Measurements from ENCODE around the gene SLC16A1. TPM values are rescaled to one million over a fixed set of nuclear protein-coding genes. Genes with fewer than 3 reads are reported as not detected.

Gene SLC16A1
- polyA plus RNA-seq, 1 experiment: 78.7 TPM

DNA sequence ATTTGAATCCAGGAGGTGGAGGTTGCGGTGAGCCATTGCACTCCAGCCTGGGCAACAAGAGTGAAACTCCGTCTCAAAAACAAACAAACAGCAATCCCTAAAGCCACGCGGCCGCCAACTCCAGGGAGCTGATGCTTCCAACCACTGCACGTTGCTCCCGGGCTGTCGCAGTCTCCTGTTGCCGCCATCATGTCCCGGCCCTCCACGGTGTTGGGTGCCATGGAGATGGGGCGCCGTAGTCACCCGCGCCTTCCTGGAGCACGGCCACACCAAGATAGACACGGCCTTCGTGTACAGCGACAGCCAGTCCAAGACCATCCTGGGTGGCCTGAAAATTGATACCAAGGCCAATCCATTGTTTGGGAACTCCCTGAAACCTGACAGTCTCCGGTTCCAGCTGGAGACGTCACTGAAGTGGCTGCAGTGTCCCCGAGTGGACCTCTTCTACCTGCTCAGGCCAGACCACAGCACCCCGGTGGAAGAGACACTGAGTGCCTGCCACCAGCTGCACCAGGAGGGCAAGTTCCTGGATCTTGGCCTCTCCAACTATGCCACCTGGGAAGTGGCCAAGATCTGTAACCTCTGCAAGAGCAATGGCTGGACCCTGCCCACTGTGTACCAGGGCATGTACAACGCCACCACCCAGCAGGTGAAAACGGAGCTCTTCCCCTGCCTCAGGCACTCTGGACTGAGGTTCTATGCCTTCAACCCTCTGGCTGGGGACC lies 32.6 kb downstream of the SLC16A1 start:
- Histone ChIP-seq H3K4me3 (ENCODE audit: low read depth, low read length) (no peak overlapping the region), H3K27me3 (ENCODE audit: control insufficient read depth, insufficient read depth, low read length) (no peaks in the 10 kb centered on the region), H3K27ac (ENCODE audit: low read depth, low read length) (no peak overlapping the region), H3K9me3 (ENCODE audit: control insufficient read depth, insufficient read depth, low read length) (no peaks in the 10 kb centered on the region; the same call in 1 of the 2 replicates)
- no peak for TF ChIP-seq CTCF (IDR thresholded peaks at IDR 0.05; ENCODE audit: low read depth, low read length)
- ChIA-PET CTCF (no interaction called here), POLR2A (no interaction called here)
- no peak for DNase-seq (ENCODE audit: low read depth, low spot score)

GRCh38 chr1:112911506-112912220 lies 44.3 kb downstream of the SLC16A1 start:
- no peak for TF ChIP-seq CTCF (IDR thresholded peaks at IDR 0.05; ENCODE audit: low read depth, low read length)
- no peak for DNase-seq (ENCODE audit: low read depth, low spot score)
- POLR2A ChIA-PET: interaction anchor here (0.7 kb wide), 1 partner anchor 45 kb away, joined by 7 read pairs; the partner anchor contains the start of gene SLC16A1
- CTCF ChIA-PET: no interaction called here
- no peaks in the 10 kb centered on the region for H3K27me3 ChIP-seq (ENCODE audit: control insufficient read depth, insufficient read depth, low read length)
- no peak overlapping the region for H3K4me3 ChIP-seq (ENCODE audit: low read depth, low read length)
- H3K9me3 ChIP-seq (ENCODE audit: control insufficient read depth, insufficient read depth, low read length): no peaks in the 10 kb centered on the region
- H3K27ac ChIP-seq (ENCODE audit: low read depth, low read length): no peak overlapping the region

GRCh38 chr1:112909847-112910246 lies 46.1 kb downstream of the SLC16A1 start:
- H3K27me3 ChIP-seq (ENCODE audit: control insufficient read depth, insufficient read depth, low read length): no peaks in the 10 kb centered on the region

DNA sequence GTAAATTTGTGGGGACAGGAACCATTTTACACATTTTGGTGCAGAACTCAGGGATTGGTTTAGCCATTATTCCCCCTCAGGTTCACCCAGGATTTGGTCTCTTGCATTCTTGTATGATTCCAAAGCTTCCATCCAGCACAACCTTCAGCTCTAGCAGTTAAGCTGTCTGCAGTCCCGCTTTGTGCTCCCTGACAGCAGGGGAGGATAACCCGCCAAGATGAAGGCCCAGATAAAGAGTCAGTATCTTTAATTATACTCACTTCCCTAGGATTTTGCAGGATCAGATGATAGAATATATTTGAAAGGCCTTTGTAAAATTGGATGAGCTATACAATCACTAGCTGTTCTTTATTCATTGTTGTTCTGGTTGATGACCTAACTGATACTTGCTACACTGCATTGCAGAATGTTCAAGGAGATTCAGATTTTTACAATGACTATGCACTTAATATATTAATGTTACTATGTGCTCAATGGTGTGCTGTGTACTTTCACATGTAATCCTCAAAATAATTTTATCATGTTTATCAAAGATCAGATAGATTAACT lies 49.8 kb downstream of the SLC16A1 start:
- H3K27ac ChIP-seq (ENCODE audit: low read depth, low read length): no peak overlapping the region
- CTCF ChIA-PET: interaction anchor here (1.4 to 2.2 kb wide), 2 partner anchors 26 to 167 kb away, joined by 5 to 11 read pairs; partner anchors contain the start of gene LRIG2
- DNase-seq (ENCODE audit: low read depth, low spot score): no peak

More at GRCh38 chr1:112909847-112910246, 46.1 kb downstream of the SLC16A1 start:
- no peak for DNase-seq (ENCODE audit: low read depth, low spot score)
- POLR2A ChIA-PET: no interaction called here
- TF ChIP-seq CTCF (IDR thresholded peaks at IDR 0.05; ENCODE audit: low read depth, low read length): no peak
- Histone ChIP-seq H3K9me3 (ENCODE audit: control insufficient read depth, insufficient read depth, low read length) (no peaks in the 10 kb centered on the region), H3K4me3 (ENCODE audit: low read depth, low read length) (no peak overlapping the region), H3K27ac (ENCODE audit: low read depth, low read length) (no peak overlapping the region)
- CTCF ChIA-PET: no interaction called here

More for the DNA sequence above, 49.8 kb downstream of the SLC16A1 start:
- Histone ChIP-seq H3K4me3 (ENCODE audit: low read depth, low read length) (no peak overlapping the region), H3K9me3 (ENCODE audit: control insufficient read depth, insufficient read depth, low read length) (no peaks in the 10 kb centered on the region), H3K27me3 (ENCODE audit: control insufficient read depth, insufficient read depth, low read length) (no peaks in the 10 kb centered on the region)
- TF ChIP-seq CTCF (IDR thresholded peaks at IDR 0.05; ENCODE audit: low read depth, low read length): no peak
- POLR2A ChIA-PET: interaction anchor here (0.6 kb wide), 1 partner anchor 34 kb away, joined by 11 read pairs; no protein-coding TSS in a partner anchor

All from AG04450 (cell line).